Tongue (tissue), 2 donors: ENCODE measurements around the gene ALX3. TPM values are rescaled to one million over a fixed set of nuclear protein-coding genes. Genes with fewer than 3 reads are reported as not detected.
"Not testable (repeated sequence)": the region's sequence is repeated elsewhere in the genome, so short reads cannot be mapped to it uniquely, and the experiment has no call there.

Experiments used
- DNase-seq: peaks from one replicate; pipeline ENCODE4 v3.0.0-alpha.2; 2015
- total RNA-seq: library from RNA; depleted of rRNA; stranded (reverse); fragments of >200 nt; gene quantifications from one replicate; pipeline ENCODE4 v1.2.3, GENCODE V29; 2014

ALX3 gene
- total RNA-seq, 1 donor from 2014 or later: not detected

GRCh38 chr1:110047463-110047862 lies 23.0 kb downstream of the ALX3 start:
- DNase-seq: no peak

GRCh38 chr1:110043016-110043415 lies 27.5 kb downstream of the ALX3 start:
- DNase-seq: no peak

GRCh38 chr1:110040548-110040947 lies 29.9 kb downstream of the ALX3 start:
- no peak for DNase-seq

GRCh38 chr1:110039641-110040040 lies 30.8 kb downstream of the ALX3 start:
- no peak for DNase-seq

GRCh38 chr1:110038271-110038670 lies 32.2 kb downstream of the ALX3 start:
- no peak for DNase-seq

GRCh38 chr1:110035236-110035752 lies 35.2 kb downstream of the ALX3 start:
- no peak for DNase-seq

GRCh38 chr1:110034451-110035235 lies 35.8 kb downstream of the ALX3 start, which contains the start of gene STRIP1:
TSS of gene STRIP1 (plus strand) at chr1:110034624. CDS start at chr1:110034638, 14 bp downstream.
- DNase-seq: peak; percentile 98

- no peak for DNase-seq
Observed at GRCh38 chr1:110034040-110034450, 36.4 kb downstream of the ALX3 start.

GRCh38 chr1:110033421-110033820 lies 37.1 kb downstream of the ALX3 start:
- DNase-seq: no peak

- DNase-seq: no peak
Observed at GRCh38 chr1:110032327-110032726, 38.1 kb downstream of the ALX3 start.

GRCh38 chr1:110030687-110031086 lies 39.8 kb downstream of the ALX3 start:
- not testable (repeated sequence) for DNase-seq

- DNase-seq: no peak
Observed at GRCh38 chr1:110024613-110025012, 45.9 kb downstream of the ALX3 start.

- DNase-seq: no peak
Observed at GRCh38 chr1:110021285-110021684, 49.2 kb downstream of the ALX3 start.

GRCh38 chr1:110019770-110020169 lies 50.7 kb downstream of the ALX3 start:
- DNase-seq: no peak

- no peak for DNase-seq
Observed at GRCh38 chr1:110018396-110018795, 52.1 kb downstream of the ALX3 start.

- DNase-seq: no peak
Observed at GRCh38 chr1:110017792-110018191, 52.7 kb downstream of the ALX3 start.

- no peak for DNase-seq
Observed at GRCh38 chr1:110012100-110012780, 58.2 kb downstream of the ALX3 start.

- peak; percentile 42 for DNase-seq
Observed at GRCh38 chr1:110011527-110012041, 58.9 kb downstream of the ALX3 start.

Other genes with a start within 250 kb of the ALX3 start
- 16.5 TPM for gene CSF1, start 159.8 kb downstream of the ALX3 start, total RNA-seq
- 45.9 TPM for gene AHCYL1, start 85.9 kb downstream of the ALX3 start, total RNA-seq
- gene STRIP1, start 36.0 kb downstream of the ALX3 start, total RNA-seq: 58.9 TPM
- gene UBL4B, start 41.8 kb upstream of the ALX3 start, total RNA-seq: not detected
- gene SLC6A17, start 79.8 kb upstream of the ALX3 start, total RNA-seq: under 0.01 TPM
- 5.3 TPM for gene KCNC4, start 139.6 kb upstream of the ALX3 start, total RNA-seq